Panc1 (cell line): Measurements from ENCODE around the gene SLC25A14. TPM values are rescaled to one million over a fixed set of nuclear protein-coding genes. Genes with fewer than 3 reads are reported as not detected.

Experiments
- ATAC-seq: fragments of 200-7000 bp; cut with Tn5 transposase; 2 replicates; pipeline ENCODE4 v1.9.1; 2020; ENCODE audit warnings: mild to moderate bottlenecking, moderate library complexity
- BruUV-seq: library from RNA; stranded (reverse); fragments of 400-500 nt; replicated peaks from 2 replicates; lab custom pipeline; 2021; lab: Mats Ljungman, UMichigan
- CTCF ChIA-PET: fragments of 300-600 bp; sonication (Branson Sonifier 250); formaldehyde crosslinking; loops from one replicate; lab custom pipeline; 2022; ENCODE audit warnings: antibody characterized with exemption; lab: Charles Lee
- POLR2A ChIA-PET: fragments of 300-600 bp; sonication (Branson Sonifier 250); formaldehyde crosslinking; loops from one replicate; lab custom pipeline; 2022; ENCODE audit warnings: antibody characterized with exemption; lab: Charles Lee
- DNase-seq: peaks from one replicate; pipeline ENCODE4 v3.0.0-alpha.2; 2010; ENCODE audit warnings: low read depth, low spot score
- H3K27ac ChIP-seq: 2 replicates; pipeline ENCODE4 v1.5.1; 2011; ENCODE audit warnings: mild to moderate bottlenecking, low read length, inconsistent platforms
- H3K27me3 ChIP-seq: fragments of 200-500 bp; sonication (Bioruptor generic); 2 replicates; pipeline ENCODE4 v1.6.0; 2014; ENCODE audit warnings: low read length, inconsistent platforms; ENCODE audit not compliant: control insufficient read depth, insufficient read depth
- H3K36me3 ChIP-seq: fragments of 200-500 bp; sonication (Bioruptor generic); 2 replicates; pipeline ENCODE4 v1.5.1; 2014; ENCODE audit warnings: inconsistent platforms, mild to moderate bottlenecking, low read length, moderate library complexity; ENCODE audit not compliant: control insufficient read depth, insufficient read depth
- H3K4me1 ChIP-seq: 2 replicates; pipeline ENCODE4 v1.5.1; 2011; ENCODE audit warnings: inconsistent platforms, mild to moderate bottlenecking, low read length, moderate library complexity; ENCODE audit not compliant: control insufficient read depth, insufficient read depth
- H3K4me3 ChIP-seq, 2 experiments: 2 replicates each; pipeline ENCODE4 v1.5.1; 2011 to 2012; ENCODE audit warnings: low read depth in 2 of 2, low read length in 2 of 2, mild to moderate bottlenecking in 2 of 2, inconsistent platforms in 1 of 2, moderate library complexity in 1 of 2
- H3K9me3 ChIP-seq: fragments of 200-500 bp; sonication (Bioruptor generic); 2 replicates; pipeline ENCODE4 v1.5.1; 2014; ENCODE audit warnings: low read depth, mild to moderate bottlenecking, inconsistent platforms, low read length, moderate library complexity; ENCODE audit not compliant: control insufficient read depth, insufficient read depth
- CTCF ChIP-seq: fragments of 450-650 bp; IDR thresholded peaks from 2 replicates; pipeline ENCODE4 v1.5.1; 2017; ENCODE audit warnings: mild to moderate bottlenecking
- POLR2AphosphoS5 ChIP-seq: IDR thresholded peaks from 2 replicates; pipeline ENCODE4 v1.6.1; 2012; ENCODE audit warnings: mild to moderate bottlenecking, low read depth, low read length, moderate library complexity
- REST ChIP-seq, 2 experiments: IDR thresholded peaks; 2 replicates each; pipeline ENCODE4 v1.6.1; 2011 to 2012; ENCODE audit warnings: low read depth in 2 of 2, control low read depth in 1 of 2, low read length in 1 of 2, mild to moderate bottlenecking in 1 of 2, moderate library complexity in 1 of 2; ENCODE audit not compliant: insufficient read depth in 1 of 2
- SIN3A ChIP-seq: IDR thresholded peaks from 2 replicates; pipeline ENCODE4 v1.6.1; 2012; ENCODE audit warnings: low read depth, mild to moderate bottlenecking, low read length, moderate library complexity, borderline replicate concordance; ENCODE audit not compliant: insufficient read depth
- TCF7L2 ChIP-seq: IDR thresholded peaks from 2 replicates; pipeline ENCODE4 v1.6.1; 2011; ENCODE audit warnings: mild to moderate bottlenecking, low read depth, low read length, inconsistent platforms
- in situ Hi-C: cut with HindIII; loops from 2 replicates; pipeline ENCODE4 v1.10.0; 2016; ENCODE audit warnings: low sequenced_read_pairs, low pct_unique_long_range_greater_than_20kb
- intact Hi-C: fragments of 100-400 bp; cut with micrococcal nuclease; formaldehyde crosslinking; loops from one replicate; pipeline ENCODE4 v1.10.0; 2022; ENCODE audit not compliant: unreplicated experiment
- total RNA-seq: library from RNA; stranded (reverse); gene quantifications from one replicate; pipeline ENCODE4 v1.2.1, GENCODE V29; 2021; ENCODE audit not compliant: unreplicated experiment

The SLC25A14 gene
- total RNA-seq, 1 experiment from 2014 or later: 25.0 TPM

DNA sequence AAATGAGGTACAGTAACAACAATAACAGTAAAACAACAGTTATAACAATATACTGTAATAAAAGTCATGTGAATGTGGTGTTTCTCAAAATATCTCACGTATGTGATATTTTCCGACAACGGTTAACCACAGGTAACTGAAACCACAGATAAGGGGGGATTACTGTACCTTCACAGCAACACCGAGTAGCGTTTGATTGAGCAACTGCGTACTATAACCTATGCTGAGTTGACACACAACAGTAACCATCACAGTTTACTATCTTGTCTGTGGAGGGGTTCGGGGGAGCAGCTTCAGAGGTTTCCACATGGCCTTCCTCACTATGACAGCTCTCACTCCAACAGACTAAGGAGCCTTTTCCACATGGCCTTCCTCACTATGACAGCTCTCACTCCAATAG is 75.5 kb downstream of the SLC25A14 start:
- no peaks in the 10 kb centered on the region for H3K27me3 ChIP-seq
- ChIA-PET CTCF (no interaction called here), POLR2A (no interaction called here)
- BruUV-seq: no TSS peak
- ATAC-seq (no peak), DNase-seq (no peak)
- TF ChIP-seq SIN3A (no peak), TCF7L2 (no peak), POLR2AphosphoS5 (no peak), CTCF (no peak), REST (IDR thresholded peaks at IDR 0.05; ENCODE audit: insufficient read depth in 1 of 2, low read depth in 2 of 2, low read length in 1 of 2) (no peak)
- no peak overlapping the region for H3K4me3 ChIP-seq
- H3K9me3 ChIP-seq: no peaks in the 10 kb centered on the region
- in situ Hi-C loops: no loop called here
- H3K4me1 ChIP-seq: no peaks in the 10 kb centered on the region
- H3K36me3 ChIP-seq: peaks cover 3% of the 10 kb centered on the region; the same call in 1 of the 2 replicates
- intact Hi-C loops: no loop called here
- H3K27ac ChIP-seq: no peak overlapping the region

- in situ Hi-C loops (no loop called here), intact Hi-C loops (no loop called here)
- Histone ChIP-seq H3K4me1 (no peaks in the 10 kb centered on the region), H3K9me3 (no peaks in the 10 kb centered on the region), H3K4me3 (no peak overlapping the region), H3K27ac (no peak overlapping the region), H3K27me3 (no peaks in the 10 kb centered on the region; the same call in 1 of the 2 replicates), H3K36me3 (no peaks in the 10 kb centered on the region)
- BruUV-seq: no TSS peak
- ChIA-PET POLR2A (no interaction called here), CTCF (no interaction called here)
- DNase-seq (no peak), ATAC-seq (no peak)
- TF ChIP-seq SIN3A (no peak), CTCF (no peak), REST (IDR thresholded peaks at IDR 0.05; ENCODE audit: insufficient read depth in 1 of 2, low read depth in 2 of 2, low read length in 1 of 2) (no peak), POLR2AphosphoS5 (no peak), TCF7L2 (no peak)
Observed at GRCh38 chrX:130416785-130417184, 77.1 kb downstream of the SLC25A14 start.
